DND-41 (cell line): ENCODE measurements around the gene MAP6.

Source experiments
- ATAC-seq: fragments of 200-7000 bp; cut with Tn5 transposase; 3 replicates; pipeline ENCODE4 v1.9.1; 2021; ENCODE audit warnings: low read depth; ENCODE audit not compliant: insufficient read depth
- DNase-seq: peaks from one replicate; pipeline ENCODE4 v3.0.0-alpha.2; 2020
- H2AFZ ChIP-seq: 2 replicates; pipeline ENCODE4 v1.6.0; 2012; ENCODE audit warnings: low read depth, low read length
- H3K27ac ChIP-seq: 2 replicates; pipeline ENCODE4 v1.5.1; 2012; ENCODE audit warnings: low read length, inconsistent platforms
- H3K27me3 ChIP-seq: fragments of 200-600 bp; sonication (generic); 2 replicates; pipeline ENCODE4 v1.6.0; 2012; ENCODE audit warnings: low read length, mild to moderate bottlenecking, inconsistent platforms; ENCODE audit not compliant: insufficient read depth, poor library complexity
- H3K36me3 ChIP-seq: 2 replicates; pipeline ENCODE4 v1.5.1; 2012; ENCODE audit warnings: low read length, inconsistent platforms; ENCODE audit not compliant: insufficient read depth
- H3K4me1 ChIP-seq: 2 replicates; pipeline ENCODE4 v1.5.1; 2012; ENCODE audit warnings: mild to moderate bottlenecking, low read length; ENCODE audit not compliant: insufficient read depth
- H3K4me2 ChIP-seq: 2 replicates; pipeline ENCODE4 v1.6.0; 2012; ENCODE audit warnings: mild to moderate bottlenecking, moderate library complexity, low read length, inconsistent platforms; ENCODE audit not compliant: insufficient read depth
- H3K4me3 ChIP-seq, 2 experiments: fragments of 200-600 bp in 1 of 2; shearing (Covaris generic) in 1 of 2; 2 replicates each; pipeline ENCODE4 v1.5.1; 2012 to 2016; ENCODE audit warnings: inconsistent platforms in 2 of 2, low read length in 2 of 2, mild to moderate bottlenecking in 2 of 2, low read depth in 1 of 2, moderate library complexity in 1 of 2
- H3K79me2 ChIP-seq: 2 replicates; pipeline ENCODE4 v1.6.0; 2012; ENCODE audit warnings: low read length, inconsistent platforms; ENCODE audit not compliant: insufficient read depth
- H3K9ac ChIP-seq: 2 replicates; pipeline ENCODE4 v1.6.0; 2012; ENCODE audit warnings: low read depth, mild to moderate bottlenecking, inconsistent platforms, low read length, moderate library complexity
- H3K9me3 ChIP-seq: 2 replicates; pipeline ENCODE4 v1.5.1; 2012; ENCODE audit warnings: low read length, moderate library complexity, mild to moderate bottlenecking, inconsistent platforms; ENCODE audit not compliant: insufficient read depth, severe bottlenecking
- H4K20me1 ChIP-seq: 2 replicates; pipeline ENCODE4 v1.6.0; 2012; ENCODE audit warnings: low read length; ENCODE audit not compliant: insufficient read depth
- CTCF ChIP-seq: IDR thresholded peaks from 2 replicates; pipeline ENCODE4 v1.5.1; 2012; ENCODE audit warnings: borderline replicate concordance, low read length, moderate library complexity, mild to moderate bottlenecking; ENCODE audit not compliant: poor library complexity, severe bottlenecking; ENCODE audit errors: extremely low read depth
- EZH2 ChIP-seq: IDR thresholded peaks from 3 replicates; pipeline ENCODE4 v1.6.1; 2012; ENCODE audit warnings: borderline replicate concordance, low read depth, mild to moderate bottlenecking, moderate library complexity, low read length, inconsistent platforms; ENCODE audit not compliant: severe bottlenecking

MAP6 gene

GRCh38 chr11:75553182-75553581 lies 115.7 kb downstream of the MAP6 start:
- H3K4me2 ChIP-seq, result no peak overlapping the region

GRCh38 chr11:75549370-75549958 lies 119.4 kb downstream of the MAP6 start:
- Histone ChIP-seq H3K9ac (no peak overlapping the region), H3K4me2 (no peak overlapping the region), H3K36me3 (no peaks in the 10 kb centered on the region), H3K4me1 (no peaks in the 10 kb centered on the region), H3K27me3 (peaks cover 10% of the 10 kb centered on the region), H3K4me3 (no peak overlapping the region), H3K9me3 (peaks cover 6% of the 10 kb centered on the region), H4K20me1 (no peaks in the 10 kb centered on the region; the same call in 1 of the 2 replicates), H3K79me2 (no peaks in the 10 kb centered on the region), H2AFZ (no peak overlapping the region), H3K27ac (no peak overlapping the region)
- DNase-seq, result no peak
- ATAC-seq, result peak; percentile 79
- TF ChIP-seq CTCF (no peak), EZH2 (no peak)

More at GRCh38 chr11:75553182-75553581, 115.7 kb downstream of the MAP6 start:
- no peak for ATAC-seq
- DNase-seq, result no peak
- no peak overlapping the region for H3K9ac ChIP-seq
- no peaks in the 10 kb centered on the region for H4K20me1 ChIP-seq
- H3K4me3 ChIP-seq, result no peak overlapping the region
- peaks cover 6% of the 10 kb centered on the region for H3K9me3 ChIP-seq
- H3K27me3 ChIP-seq, result peaks cover 8% of the 10 kb centered on the region
- H3K4me1 ChIP-seq, result no peaks in the 10 kb centered on the region
- no peak for TF ChIP-seq EZH2
- no peak for TF ChIP-seq CTCF
- H3K36me3 ChIP-seq, result no peaks in the 10 kb centered on the region
- no peaks in the 10 kb centered on the region for H3K79me2 ChIP-seq
- H2AFZ ChIP-seq, result no peak overlapping the region
- no peak overlapping the region for H3K27ac ChIP-seq

- Histone ChIP-seq H3K9ac (no peak overlapping the region), H3K36me3 (no peaks in the 10 kb centered on the region), H3K27me3 (peaks cover 10% of the 10 kb centered on the region), H3K4me3 (no peak overlapping the region), H2AFZ (no peak overlapping the region), H4K20me1 (no peaks in the 10 kb centered on the region; the same call in 1 of the 2 replicates), H3K79me2 (no peaks in the 10 kb centered on the region), H3K4me1 (no peaks in the 10 kb centered on the region), H3K9me3 (peaks cover 6% of the 10 kb centered on the region), H3K4me2 (no peak overlapping the region), H3K27ac (no peak overlapping the region)
- DNase-seq (no peak), ATAC-seq (no peak)
- no peak for TF ChIP-seq CTCF
- TF ChIP-seq EZH2, result no peak
Observed at GRCh38 chr11:75548595-75549272, 120.1 kb downstream of the MAP6 start.
